ENCODE measurements around the gene HFE.

DNA sequence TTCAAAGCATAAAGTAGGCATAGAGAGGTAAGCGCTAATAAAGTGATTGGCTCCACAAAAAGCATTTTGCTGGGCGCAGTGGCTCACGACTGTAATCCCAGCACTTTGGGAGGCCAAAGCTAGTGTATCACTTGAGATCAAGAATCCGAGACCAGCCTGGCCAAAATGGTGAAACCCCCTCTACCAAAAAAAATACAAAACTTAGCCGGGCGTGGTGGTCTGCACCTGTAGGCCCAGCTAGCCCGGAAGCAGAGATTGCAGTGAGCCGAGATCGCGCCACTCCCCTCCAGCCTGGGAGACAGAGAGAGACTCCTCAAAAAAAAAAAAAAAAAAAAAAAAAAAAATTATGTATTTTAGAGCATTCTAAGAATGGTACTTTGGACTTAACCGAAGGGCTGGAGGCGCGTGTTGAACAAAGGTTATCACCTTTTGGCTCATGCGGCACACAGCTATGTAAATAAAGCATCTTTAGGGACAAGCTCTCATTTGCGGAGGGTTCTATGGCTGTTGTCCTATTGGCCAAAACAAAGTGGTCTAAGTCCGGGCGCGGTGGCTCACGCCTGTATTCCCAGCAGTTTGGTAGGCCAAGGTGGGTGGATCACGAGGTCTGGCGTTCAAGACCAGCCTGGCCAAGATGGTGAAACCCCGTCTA, 17.4 kb downstream of the HFE start:
- TF ChIP-seq, protein P1, sequence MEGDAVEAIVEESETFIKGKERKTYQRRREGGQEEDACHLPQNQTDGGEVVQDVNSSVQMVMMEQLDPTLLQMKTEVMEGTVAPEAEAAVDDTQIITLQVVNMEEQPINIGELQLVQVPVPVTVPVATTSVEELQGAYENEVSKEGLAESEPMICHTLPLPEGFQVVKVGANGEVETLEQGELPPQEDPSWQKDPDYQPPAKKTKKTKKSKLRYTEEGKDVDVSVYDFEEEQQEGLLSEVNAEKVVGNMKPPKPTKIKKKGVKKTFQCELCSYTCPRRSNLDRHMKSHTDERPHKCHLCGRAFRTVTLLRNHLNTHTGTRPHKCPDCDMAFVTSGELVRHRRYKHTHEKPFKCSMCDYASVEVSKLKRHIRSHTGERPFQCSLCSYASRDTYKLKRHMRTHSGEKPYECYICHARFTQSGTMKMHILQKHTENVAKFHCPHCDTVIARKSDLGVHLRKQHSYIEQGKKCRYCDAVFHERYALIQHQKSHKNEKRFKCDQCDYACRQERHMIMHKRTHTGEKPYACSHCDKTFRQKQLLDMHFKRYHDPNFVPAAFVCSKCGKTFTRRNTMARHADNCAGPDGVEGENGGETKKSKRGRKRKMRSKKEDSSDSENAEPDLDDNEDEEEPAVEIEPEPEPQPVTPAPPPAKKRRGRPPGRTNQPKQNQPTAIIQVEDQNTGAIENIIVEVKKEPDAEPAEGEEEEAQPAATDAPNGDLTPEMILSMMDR (IDR thresholded peaks at IDR 0.05; ENCODE audit: insufficient read depth, low read length, poor library complexity, severe bottlenecking) = no peak
- TF ChIP-seq EZH2phosphoT487 (conservative IDR thresholded peaks at IDR 0.05; ENCODE audit: low read length) = no peak

All from SU-DHL-6 (cell line).